ENCODE results near the gene MOSMO.

The MOSMO gene

GRCh38 chr16:22007509-22008214 lies at the start of gene MOSMO:
TSS of gene MOSMO (plus strand) at chr16:22008111. CDS start at chr16:22008302, 191 bp downstream.
- DNase-seq (ENCODE audit: insufficient read length, low spot score) (peak; percentile 56), FAIRE-seq (peak; percentile 52)

GRCh38 chr16:21959050-21959449 lies 48.9 kb upstream of the MOSMO start:
- FAIRE-seq (no peak), DNase-seq (ENCODE audit: insufficient read length, low spot score) (no peak)

GRCh38 chr16:21962475-21962874 lies 45.4 kb upstream of the MOSMO start:
- FAIRE-seq = no peak
- DNase-seq (ENCODE audit: insufficient read length, low spot score) = no peak

GRCh38 chr16:21963887-21964286 lies 44.0 kb upstream of the MOSMO start:
- DNase-seq (ENCODE audit: insufficient read length, low spot score) = no peak
- no peak for FAIRE-seq

GRCh38 chr16:21964353-21964752 lies 43.6 kb upstream of the MOSMO start:
- FAIRE-seq (no peak), DNase-seq (ENCODE audit: insufficient read length, low spot score) (no peak)

GRCh38 chr16:21971856-21972255 lies 36.1 kb upstream of the MOSMO start:
- DNase-seq (ENCODE audit: insufficient read length, low spot score) (no peak), FAIRE-seq (no peak)

GRCh38 chr16:21973945-21974344 lies 34.0 kb upstream of the MOSMO start:
- FAIRE-seq (no peak), DNase-seq (ENCODE audit: insufficient read length, low spot score) (no peak)

GRCh38 chr16:21980032-21980431 lies 27.9 kb upstream of the MOSMO start:
- no peak for DNase-seq (ENCODE audit: insufficient read length, low spot score)
- no peak for FAIRE-seq

GRCh38 chr16:21982108-21982507 lies 25.8 kb upstream of the MOSMO start:
- no peak for FAIRE-seq
- DNase-seq (ENCODE audit: insufficient read length, low spot score) = no peak

- DNase-seq (ENCODE audit: insufficient read length, low spot score) (no peak), FAIRE-seq (no peak)
These were observed 23.8 kb upstream of the MOSMO start for GRCh38 chr16:21984062-21984461.

- FAIRE-seq (no peak), DNase-seq (ENCODE audit: insufficient read length, low spot score) (no peak)
These were observed 22.4 kb upstream of the MOSMO start for GRCh38 chr16:21985524-21985923.

- DNase-seq (ENCODE audit: insufficient read length, low spot score) = no peak
- FAIRE-seq = no peak
These were observed 21.1 kb upstream of the MOSMO start for GRCh38 chr16:21986692-21987246.

- DNase-seq (ENCODE audit: insufficient read length, low spot score) (no peak), FAIRE-seq (no peak)
These were observed 20.4 kb upstream of the MOSMO start for GRCh38 chr16:21987498-21987897.

GRCh38 chr16:21989133-21989532 lies 18.8 kb upstream of the MOSMO start:
- FAIRE-seq (no peak), DNase-seq (ENCODE audit: insufficient read length, low spot score) (no peak)

GRCh38 chr16:21989751-21990150 lies 18.2 kb upstream of the MOSMO start:
- DNase-seq (ENCODE audit: insufficient read length, low spot score) (no peak), FAIRE-seq (no peak)

- DNase-seq (ENCODE audit: insufficient read length, low spot score) = no peak
These were observed 17.4 kb upstream of the MOSMO start for GRCh38 chr16:21990381-21990944.

GRCh38 chr16:21991621-21992020 lies 16.3 kb upstream of the MOSMO start:
- FAIRE-seq (no peak), DNase-seq (ENCODE audit: insufficient read length, low spot score) (no peak)

More at GRCh38 chr16:21990381-21990944, 17.4 kb upstream of the MOSMO start:
- no peak for FAIRE-seq

- FAIRE-seq = no peak
- DNase-seq (ENCODE audit: insufficient read length, low spot score) = no peak
These were observed 12.9 kb upstream of the MOSMO start for GRCh38 chr16:21994856-21995465.

GRCh38 chr16:21996923-21997696 lies 10.8 kb upstream of the MOSMO start:
- FAIRE-seq (no peak), DNase-seq (ENCODE audit: insufficient read length, low spot score) (no peak)

GRCh38 chr16:21997697-21998480 lies 10.0 kb upstream of the MOSMO start:
- no peak for DNase-seq (ENCODE audit: insufficient read length, low spot score)
- no peak for FAIRE-seq
